HG02571 (cell line): ENCODE measurements around the gene NUMA1.

Source experiments
- ATAC-seq: cut with Tn5 transposase; IDR thresholded peaks from one replicate; pipeline ENCODE4 v1.9.1; 2021; ENCODE audit warnings: mild to moderate bottlenecking, moderate library complexity; ENCODE audit not compliant: unreplicated experiment

Gene NUMA1

DNA sequence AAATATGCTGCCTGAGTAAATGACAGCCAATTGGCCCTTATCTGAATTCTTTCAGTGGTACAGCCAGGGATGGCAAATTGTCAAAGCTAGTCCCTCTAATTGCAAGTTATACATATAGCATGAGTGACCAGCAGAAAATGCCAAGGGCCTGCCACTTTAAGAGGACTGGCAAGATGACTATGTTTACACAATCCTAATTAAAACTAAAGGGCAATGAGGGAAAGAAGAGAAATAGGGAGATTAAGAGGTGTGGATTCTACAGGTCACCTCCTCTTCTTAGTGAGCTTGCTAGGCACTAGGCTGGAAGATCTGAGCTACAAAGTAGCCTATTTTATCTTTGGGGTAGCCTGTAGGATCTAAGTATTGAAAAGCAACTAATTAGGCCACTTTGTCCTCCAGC, 13.5 kb downstream of the NUMA1 start:
- ATAC-seq, result no peak

DNA sequence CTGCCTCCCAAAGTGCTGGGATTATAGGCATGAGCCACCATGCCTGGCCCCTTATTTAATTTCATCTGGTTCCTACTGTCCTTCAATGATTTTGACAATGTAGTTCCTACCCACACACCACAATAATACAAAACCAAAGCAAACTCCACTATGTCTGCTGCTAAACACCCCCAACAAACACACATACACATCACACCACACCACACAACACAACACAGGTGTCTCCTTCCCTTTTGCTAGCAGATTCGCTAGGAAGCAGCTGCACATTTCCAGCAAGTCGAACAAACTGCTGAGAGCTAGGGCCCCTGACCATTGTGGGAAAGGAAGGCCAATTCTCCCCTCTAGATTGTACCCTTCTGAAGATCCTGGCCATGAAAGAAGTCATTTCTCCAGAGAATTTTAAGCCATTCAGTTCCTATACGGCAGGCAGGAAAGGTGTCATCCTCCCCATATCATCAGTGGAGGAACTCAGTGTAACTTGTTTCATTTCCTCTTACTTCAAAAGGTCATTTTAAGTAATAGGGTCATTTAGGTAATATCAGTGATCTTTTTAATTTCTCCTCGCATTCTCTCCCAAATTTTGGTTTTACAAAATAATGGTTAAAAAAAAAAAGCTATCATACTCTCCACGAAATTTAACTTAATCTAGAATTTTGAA, 18.5 kb downstream of the NUMA1 start:
- ATAC-seq, result no peak

DNA sequence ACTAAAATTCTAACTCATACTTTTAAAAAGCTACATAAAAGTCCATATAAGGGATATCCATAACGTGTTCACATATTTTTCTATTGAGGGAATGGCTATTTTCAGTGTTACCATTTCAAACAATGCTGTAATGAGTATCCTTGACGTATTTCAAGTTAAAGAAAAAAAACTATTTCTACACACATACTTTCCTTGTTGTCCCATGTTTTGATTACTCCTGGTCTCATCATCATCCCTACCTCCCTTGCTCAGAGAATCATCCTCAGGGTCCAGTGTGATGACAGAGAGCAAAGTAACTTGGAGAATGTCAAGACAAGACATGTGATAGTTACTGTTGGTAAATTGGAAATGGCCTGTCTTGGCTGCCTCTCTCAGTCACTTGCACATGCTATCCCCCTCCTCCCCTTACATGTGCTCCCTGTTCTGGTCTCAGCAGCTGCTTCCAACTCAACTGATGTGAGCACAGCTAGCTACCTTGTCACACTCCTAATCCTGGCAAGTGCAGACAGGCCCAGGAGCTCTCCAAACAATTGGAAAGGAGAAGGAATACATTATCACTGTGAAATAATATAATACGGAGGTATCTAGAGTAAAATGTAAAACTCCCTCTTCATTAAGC, 21.8 kb downstream of the NUMA1 start:
- no peak for ATAC-seq

DNA sequence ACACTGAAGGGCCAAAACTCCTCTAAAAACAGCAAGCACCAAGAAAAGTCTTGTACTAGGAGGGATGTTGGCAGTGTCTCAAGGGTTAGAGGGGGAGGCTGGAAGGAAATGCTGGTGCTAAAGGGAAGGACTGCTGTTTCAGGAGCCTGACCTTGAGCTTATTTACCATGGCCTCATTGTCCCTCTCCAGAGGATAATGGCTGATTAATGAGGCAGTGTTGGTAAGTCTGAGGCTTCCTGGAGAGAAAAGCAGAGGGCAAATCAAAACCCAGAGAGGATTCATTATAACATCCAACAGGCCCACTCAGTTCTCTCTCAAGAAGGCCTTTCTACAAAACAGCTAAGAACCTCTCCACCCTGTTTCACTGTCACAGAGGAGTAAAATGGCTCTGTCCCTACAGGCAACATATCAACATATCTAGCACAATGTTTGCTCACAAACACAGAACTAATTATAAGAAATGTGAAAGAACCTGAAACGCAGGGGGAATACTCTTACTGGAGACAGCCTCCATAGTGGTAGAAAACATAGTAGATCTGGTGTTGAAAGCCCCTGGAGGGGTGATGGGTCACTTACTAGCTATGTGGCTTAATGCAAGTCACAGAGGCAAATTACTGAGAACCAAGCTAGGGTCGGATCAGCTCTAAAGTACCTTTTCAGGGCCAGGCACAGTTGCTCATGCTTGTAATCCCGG, 31.4 kb downstream of the NUMA1 start:
- ATAC-seq, result no peak

DNA sequence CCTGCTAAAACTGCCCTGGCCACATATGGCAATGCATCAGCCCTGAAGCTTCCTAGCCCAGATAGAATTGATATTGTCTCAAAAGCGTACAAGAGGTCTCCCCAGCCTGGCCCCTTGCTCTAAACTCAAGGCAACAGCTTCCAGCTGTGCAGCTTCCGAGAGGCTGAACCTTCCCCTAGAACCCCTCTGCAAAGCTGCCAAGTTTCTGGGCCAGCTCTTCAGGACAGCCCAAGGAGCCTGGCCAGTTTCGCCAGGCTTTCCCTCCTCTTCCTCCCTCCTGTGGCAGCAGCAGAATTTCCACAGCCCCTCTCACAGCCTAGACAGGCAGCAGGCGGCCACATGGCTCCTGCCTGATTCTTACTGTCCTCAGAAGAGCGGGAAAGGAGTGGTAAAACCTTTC, 34.5 kb downstream of the NUMA1 start:
- no peak for ATAC-seq

DNA sequence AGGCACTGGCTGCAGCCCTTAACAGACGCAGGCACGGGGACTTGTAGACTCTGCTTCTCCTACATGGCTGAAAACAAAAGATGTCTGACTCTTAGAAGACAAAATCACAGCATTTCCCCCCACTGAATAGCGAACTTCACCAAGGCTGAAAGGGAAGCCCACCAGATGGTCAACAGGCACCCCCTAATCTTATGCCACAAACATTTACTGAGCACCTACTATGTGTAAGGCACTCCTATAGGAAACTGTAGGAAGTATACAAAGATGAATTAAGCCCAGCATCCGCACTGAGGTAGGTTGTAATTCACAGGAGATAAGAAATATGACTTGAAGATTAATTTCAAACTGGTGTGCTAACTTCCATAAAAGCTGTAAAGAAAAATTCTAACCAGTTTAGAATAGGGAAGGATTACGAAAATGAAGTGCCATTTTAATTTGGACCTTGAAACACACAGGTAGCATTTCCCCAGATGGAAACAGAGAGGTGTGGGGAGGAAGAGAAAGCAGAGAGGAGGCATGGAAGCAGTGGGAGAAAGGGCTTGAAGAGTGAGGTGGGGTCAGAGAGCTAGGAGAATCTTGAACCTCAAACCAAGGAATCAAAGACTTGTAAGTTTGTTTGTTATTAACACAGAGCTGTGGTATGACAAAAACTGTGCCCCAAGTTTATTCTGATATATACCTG, 38.1 kb downstream of the NUMA1 start:
- ATAC-seq, result no peak

DNA sequence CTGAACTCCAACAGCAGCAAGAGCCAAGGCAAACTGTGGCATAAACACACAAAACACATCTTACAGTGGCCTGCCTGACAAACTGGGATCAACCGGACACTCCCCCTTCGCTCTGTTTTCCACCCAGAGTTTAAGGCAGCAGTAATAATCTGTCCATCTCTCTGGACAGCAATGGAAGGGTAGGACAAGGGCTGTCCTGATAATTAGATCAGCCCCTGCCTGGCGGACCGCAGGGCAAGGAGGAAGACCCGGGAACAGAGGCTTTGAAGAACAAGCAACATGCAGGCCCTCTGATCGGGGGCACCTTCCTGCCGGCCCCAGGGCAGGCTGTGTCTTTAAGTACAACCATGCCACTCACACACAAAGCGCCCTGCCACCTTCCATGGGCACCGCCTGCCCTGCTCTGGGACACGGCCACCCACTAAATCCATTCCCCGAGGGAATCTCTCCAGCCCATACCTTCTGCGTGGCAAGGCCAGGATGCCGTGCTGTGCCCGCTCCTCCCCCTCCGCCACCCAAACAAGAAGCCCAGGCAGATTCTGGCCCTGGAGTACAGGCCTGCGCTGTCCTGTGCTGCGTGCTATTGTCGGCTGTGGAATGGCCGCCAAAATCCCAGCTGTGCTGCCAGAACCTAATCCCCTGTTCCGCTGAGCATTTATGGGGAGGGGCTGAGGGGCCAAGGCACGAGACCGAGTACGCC, 38.8 kb downstream of the NUMA1 start:
- no peak for ATAC-seq

DNA sequence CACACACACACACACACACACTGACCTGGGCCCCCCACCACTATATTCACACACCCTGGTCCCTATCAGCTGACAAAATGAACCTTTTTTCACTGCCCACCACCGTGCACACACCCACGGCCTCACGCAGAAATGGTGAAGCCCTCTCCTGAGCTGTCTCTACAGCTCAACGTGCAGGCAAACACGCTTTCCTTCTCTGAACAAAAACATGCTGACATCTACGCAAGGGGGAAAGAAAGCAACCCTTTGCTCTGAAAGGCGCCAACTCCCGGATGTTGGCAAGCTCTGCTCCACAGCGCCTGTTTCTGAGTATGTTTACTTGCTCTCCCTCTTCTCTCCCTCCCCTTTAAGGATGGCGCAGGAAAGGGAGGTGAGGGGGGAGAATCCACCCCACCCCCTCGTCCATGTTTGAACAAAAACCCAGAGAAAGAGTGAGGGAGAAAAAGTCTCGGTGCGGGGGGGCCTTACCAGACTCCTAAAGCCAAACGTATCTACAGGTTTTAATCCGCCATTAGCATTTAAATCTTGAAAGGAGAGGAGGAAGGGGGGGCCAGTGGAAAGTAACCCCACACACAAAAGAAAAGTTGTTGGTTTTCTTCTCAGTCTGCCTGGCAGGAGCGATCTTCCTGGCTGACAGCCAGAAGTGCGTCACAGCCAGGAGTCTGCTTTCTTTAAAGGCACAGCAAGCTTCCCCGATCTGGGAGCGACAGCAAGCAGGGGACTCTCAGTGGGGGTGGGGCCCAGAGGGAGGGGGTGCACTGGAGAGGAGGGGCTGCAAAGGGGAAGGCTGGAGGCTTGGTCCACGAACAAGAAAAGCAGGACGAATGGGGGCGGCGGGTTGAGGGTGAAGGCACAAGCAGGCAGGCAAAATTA, 39.6 kb downstream of the NUMA1 start:
- no peak for ATAC-seq

DNA sequence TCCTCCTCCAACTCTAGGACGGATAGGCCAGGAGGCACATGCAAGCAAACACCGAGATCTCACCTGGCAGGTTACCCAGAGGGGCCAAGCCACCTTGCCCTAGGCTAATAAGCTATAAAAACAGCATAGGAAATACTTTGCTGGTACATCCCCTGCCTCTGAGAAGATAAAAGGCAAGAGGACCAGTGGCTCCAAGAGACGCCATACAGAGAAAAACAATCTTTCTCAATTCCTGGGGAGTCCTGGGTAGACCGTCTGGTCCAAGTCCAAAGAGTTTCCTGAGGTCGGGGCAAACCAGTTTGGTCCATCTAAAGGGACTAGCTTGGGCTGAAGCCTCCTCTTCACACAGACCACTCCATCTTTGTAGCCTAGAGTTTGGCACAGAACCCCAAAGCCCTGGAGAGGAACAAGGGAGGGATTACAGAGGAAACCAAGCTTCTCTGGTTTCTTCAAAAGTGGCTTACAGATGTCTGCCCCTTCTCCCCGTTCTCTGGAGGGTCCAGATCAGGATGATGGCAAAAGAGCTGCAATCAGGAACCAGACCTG, 40.4 kb downstream of the NUMA1 start:
- ATAC-seq, result no peak

DNA sequence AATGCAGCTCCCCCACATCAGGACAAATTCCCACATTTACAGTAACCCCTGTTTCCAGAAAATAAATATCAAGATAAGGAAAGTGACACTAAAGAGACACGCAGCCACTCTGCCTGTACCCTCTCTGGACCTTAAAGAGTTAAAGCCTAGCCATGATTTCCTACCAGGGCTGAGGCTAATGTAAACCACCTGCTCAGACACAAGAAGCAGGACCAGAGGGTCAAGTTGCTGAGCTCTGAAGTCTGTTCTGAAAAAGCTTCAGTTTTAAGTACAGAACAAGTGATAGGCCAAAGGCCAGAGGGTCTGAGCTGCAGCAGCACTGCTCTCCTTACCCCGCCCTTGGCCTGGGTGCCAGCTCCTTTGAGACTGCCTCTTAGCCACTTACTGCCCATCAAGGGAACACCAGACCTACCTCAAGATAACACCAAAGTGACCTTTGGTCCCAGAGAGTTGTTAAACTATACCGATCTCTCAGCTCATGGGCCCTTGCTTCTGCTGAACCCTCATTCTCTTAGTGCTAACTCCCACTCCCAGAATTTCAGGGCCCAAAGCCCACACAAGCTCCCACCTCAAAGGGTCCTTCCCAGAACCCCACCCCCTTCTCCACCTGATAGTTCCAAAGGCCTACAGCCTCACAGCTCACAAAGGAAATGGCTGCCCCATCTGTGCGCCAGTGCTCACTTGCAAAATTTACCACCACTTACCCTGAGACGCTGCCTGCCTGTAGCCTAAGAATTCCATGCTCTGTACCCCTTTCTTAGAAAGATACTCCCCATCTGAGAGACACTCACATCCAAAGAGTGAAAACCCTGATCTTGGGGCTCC, 41.1 kb downstream of the NUMA1 start:
- no peak for ATAC-seq

DNA sequence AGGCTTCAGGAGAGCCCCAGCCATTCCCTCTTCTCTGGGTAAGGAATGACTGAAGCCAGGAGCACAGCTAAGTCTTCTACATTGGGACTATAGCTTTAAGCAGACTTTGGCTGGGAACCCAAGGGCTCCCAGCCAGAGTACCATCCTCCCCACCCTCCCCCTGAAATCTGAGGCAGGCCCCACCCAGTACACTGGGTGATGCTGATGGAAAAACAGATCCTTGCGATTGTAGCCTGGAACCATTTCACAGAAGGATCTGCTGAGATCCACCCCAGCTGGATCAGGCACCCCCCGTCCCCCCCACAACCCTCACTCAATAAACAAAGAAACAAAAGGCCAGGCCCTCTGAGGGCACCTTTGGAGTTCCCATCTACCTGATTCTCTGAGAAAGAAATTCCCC, 41.9 kb downstream of the NUMA1 start:
- no peak for ATAC-seq

DNA sequence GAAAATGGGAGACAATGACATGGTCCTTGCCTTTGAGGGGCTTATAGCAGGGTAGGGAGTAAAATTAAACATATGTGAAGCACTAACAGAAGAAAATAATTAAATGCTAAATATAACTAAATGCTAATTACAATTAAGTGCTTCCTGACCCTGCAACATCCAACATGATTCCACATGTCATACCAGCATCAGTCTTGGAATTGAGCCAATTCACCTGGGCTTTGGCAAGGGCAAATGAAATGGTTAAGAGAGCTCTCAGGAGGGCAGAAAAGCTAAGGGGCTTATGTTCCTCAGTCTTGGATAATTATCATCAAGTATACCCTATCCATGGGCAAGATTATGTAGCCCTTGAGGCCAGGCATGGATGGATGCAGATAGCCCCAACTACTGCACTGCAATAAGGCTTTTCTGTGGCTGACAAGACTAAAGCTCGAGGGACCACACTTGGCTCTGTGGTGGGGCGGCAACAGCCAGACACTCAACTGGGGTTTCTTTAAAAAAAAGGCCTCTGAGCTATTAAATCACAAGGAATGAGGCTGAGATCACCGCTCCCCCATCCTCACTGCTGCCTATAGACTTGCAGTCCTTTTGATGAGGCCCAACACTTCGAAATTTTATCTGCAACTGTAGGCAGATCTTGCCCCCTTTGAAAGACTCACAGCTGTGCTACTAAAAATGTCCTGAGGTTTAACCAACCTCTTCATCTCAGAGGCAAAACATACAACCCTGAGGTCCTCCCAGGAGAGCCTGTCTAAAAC, 42.6 kb downstream of the NUMA1 start:
- no peak for ATAC-seq

DNA sequence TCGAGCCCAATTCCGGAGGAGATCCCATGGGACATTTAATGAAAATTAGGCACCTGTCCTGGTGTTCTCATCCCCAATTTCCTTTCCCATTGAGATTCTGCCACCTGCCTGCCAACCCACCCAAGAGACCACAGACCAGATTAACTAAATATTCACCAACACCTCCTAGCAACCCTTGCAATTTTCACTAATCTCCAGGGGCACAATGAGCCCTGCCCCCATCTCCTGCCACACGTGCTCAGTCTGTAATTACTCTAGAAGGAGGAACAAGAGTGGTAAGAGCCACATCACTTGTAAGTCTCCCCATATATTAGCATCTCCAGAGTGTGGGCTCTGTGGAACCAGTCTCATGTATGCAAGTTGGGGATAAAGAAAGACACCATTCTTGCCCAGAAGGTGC, 43.7 kb downstream of the NUMA1 start:
- no peak for ATAC-seq

DNA sequence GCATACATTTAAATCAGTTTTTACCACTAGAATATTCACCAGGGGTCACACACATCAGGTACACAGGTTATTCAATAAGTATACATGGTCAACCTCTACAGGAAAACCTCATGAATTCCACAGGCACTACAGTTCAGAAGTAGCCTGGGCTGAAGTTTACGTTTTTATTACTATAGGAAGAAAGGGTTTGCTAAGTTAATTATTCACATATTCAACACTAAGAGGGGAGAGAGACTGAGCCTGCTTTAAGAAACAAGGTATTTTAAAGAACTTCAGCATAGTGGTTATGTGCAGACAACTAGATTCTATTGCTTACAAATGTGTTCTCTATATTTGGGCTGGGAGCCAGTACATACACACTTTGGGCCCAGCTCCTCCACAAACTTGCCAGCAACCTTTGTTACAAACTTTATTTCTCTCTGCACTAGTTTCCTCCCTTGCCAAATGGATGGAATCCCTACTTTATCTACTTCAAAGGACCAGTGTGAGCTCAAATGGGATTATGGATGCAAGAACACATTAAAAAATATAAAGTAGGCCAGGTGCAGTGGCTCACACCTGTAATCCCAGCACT, 49.8 kb downstream of the NUMA1 start:
- no peak for ATAC-seq

DNA sequence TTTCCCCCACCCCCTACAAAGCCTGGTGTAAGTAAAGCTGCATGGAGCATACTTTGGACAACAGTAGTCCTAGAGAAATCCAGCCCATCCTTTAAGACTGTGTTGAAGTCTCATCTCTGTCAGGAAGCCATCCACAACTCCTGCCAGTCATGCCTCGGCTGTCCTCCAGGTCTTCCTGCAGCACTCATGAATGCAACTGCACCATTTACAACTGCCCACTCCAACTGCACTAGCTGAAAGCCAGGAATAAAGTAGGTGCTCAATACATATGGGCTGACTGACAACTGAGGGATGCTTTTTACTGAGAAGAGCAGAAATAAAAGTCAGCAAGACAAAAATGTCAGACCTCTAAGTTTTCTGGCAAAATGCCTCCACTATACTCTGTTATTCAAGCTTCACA, 54.3 kb downstream of the NUMA1 start:
- ATAC-seq, result no peak

DNA sequence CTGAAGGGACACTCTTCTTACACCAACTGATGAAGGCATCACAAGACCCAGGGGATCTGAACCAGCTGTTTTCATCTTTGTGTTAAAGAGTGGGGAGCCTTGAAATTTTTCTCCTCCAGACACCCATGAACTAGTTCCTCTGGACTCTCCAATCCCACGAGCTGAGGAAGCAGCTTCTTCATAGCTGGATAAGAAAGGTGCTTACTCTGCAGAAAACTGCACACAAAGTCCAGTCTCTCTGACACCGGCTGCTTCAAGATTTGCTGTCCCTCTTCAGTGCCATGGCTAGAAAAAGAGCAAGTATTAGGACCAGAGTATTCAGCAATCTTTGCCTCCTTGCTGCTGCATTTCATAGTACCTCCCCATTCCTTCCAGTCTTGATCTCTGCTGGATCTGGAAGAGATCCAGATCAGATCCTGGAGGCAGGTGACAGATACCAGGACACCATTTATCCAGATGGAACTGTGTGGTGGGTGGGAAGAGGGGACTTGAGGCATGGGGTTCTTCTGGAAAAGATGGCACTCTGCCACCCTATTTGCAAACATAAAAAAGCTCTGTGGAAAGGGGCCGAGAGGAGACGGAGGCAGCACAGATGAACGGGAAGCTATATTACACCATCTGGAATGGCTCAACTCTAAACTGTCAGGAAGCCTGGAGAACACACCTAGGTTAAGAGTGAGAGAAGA, 56.1 kb downstream of the NUMA1 start:
- no peak for ATAC-seq

DNA sequence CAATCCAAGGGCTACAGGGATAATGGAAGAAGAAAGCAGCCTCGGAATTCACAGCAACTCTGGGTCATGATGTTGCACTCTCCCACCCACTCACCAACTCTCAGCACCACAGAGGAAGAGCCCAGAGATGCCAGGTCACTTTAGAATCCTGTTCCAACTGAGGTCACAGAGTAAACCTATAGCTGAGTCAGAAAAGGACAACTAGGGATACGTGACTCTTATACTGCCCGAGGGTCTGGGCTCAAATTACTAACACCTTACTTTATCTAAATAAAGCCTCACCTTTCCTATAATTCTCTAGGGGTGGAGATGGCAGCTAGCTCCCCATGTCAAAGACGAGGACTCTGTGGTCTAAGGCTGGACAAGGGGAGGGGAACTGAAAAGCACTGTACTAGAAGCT, 57.0 kb downstream of the NUMA1 start:
- ATAC-seq, result no peak

DNA sequence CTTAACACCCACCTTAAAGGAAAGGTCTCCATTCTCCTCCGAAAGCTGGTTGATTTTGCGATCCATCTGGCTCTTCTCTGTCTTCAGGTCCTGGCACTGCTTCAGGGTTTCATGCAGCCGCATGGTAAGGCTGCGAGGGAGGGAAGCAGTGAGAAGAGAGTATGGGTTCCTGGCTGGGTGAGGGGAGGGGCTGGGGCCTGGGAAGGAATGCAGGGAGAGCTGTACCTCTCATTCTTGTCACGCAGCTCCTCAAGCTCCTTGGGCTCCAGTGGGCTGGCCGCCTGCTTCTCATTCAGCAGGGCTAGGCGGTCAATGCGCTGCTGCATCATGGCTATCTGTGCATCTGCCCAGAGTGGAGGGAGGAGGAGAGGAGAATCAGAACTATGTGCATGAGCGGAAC, 62.2 kb downstream of the NUMA1 start:
- ATAC-seq, result no peak
